Fibroblast of mammary gland (primary cell): ENCODE data around the gene GSTT2.

ENCODE experiments used
- DNase-seq: peaks from one replicate; pipeline ENCODE4 v3.0.0-alpha.2; 2010; ENCODE audit warnings: low read depth
- H3K4me3 ChIP-seq: 2 replicates; pipeline ENCODE4 v1.5.1; 2011; ENCODE audit warnings: low read depth, mild to moderate bottlenecking, low read length, moderate library complexity; ENCODE audit not compliant: control insufficient read depth
- TF ChIP-seq, protein P1 (sequence below): conservative IDR thresholded peaks from 2 replicates; pipeline ENCODE4 v1.5.1; 2011; ENCODE audit warnings: low read depth, low read length, inconsistent platforms; ENCODE audit not compliant: control insufficient read depth, insufficient read depth

The GSTT2 gene

DNA sequence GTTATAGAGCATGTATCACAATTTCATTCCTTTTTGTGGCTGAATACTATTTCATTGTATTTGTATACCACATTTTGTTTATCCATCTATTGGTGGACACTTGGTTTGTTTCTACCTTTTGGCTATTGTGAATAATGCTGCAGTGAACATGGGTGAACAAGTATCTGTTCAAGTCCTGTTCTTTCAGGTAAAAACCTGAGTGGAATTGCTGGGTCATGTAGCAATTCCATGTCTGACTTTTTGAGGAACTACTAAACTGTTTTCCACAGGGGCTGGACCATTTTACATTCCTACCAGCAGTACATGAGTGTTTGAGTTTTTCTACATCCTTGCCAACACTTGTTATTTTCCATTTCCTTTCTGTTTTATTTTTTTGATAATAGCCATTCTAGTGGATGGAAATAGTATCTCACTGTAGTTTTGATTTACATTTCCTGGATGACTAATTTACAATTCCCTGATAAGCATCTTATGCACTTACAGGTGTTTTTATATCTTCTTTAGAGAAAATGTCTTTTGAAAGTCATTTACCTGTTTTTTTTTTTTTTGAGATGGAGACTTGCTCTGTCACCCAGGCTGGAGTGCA, 43.4 kb downstream of the GSTT2 start:
- no peak for DNase-seq
- TF ChIP-seq, protein P1, sequence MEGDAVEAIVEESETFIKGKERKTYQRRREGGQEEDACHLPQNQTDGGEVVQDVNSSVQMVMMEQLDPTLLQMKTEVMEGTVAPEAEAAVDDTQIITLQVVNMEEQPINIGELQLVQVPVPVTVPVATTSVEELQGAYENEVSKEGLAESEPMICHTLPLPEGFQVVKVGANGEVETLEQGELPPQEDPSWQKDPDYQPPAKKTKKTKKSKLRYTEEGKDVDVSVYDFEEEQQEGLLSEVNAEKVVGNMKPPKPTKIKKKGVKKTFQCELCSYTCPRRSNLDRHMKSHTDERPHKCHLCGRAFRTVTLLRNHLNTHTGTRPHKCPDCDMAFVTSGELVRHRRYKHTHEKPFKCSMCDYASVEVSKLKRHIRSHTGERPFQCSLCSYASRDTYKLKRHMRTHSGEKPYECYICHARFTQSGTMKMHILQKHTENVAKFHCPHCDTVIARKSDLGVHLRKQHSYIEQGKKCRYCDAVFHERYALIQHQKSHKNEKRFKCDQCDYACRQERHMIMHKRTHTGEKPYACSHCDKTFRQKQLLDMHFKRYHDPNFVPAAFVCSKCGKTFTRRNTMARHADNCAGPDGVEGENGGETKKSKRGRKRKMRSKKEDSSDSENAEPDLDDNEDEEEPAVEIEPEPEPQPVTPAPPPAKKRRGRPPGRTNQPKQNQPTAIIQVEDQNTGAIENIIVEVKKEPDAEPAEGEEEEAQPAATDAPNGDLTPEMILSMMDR = no peak
- no peak overlapping the region for H3K4me3 ChIP-seq

DNA sequence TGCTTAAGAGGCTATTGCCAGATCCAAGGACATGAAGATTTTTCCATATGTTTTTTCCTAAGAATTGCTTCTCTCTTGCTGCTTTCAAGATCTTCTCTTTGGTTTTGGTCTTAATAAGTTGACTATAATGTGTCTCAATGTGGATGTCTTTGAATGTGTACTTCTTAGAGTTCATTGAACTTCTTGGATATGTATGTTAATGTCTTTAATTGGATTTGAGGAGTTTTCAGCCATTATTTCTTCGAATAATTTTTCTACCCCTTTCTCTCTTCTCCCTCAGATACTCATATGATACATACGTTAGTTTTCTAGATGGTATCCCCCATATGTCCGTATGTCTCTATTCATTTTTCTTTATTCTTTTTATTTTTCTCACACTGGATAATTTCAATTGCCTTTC, 44.4 kb downstream of the GSTT2 start:
- TF ChIP-seq, protein P1 = no peak
- DNase-seq = no peak
- H3K4me3 ChIP-seq = no peak overlapping the region

DNA sequence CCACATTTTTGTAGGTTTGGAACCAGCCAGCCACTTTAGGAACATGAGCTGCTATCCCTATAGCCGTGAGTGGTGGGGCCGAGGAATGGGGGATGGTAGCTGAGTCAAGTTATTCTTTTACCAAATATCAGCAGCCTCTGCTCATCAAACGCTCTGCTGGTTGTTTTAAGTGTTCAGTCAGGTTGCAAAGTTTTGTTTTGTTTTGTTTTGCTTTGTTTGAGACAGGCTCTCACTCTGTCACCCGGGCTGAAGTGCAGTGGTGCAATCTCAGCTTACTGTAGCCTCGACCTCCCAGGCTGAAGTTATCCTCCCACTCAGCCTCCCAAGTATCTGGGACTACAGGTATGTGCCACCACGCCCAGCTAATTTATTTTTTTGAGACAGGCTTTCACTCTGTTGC, 45.5 kb downstream of the GSTT2 start:
- no peak for DNase-seq
- TF ChIP-seq, protein P1 = no peak
- H3K4me3 ChIP-seq = no peak overlapping the region

DNA sequence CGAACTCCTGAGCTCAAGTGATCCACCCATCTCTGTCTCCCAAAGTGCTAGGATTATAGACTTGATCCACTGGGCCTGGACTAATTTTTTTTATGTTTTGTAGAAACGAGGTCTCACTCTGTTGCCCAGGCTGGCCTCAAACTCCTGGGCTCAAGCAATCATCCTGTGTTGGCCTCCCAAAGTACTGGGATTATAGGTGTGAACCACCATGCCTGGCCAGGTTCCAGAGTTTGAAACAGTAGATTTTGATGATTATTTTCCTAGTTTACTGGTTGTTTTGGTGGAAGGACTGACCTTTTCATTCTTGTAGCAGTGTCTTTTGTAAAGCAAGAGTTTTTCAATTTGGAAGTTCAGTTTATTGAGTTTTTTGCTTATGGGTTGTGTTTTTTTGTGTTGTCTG, 46.1 kb downstream of the GSTT2 start:
- DNase-seq = no peak
- no peak overlapping the region for H3K4me3 ChIP-seq
- TF ChIP-seq, protein P1 = no peak

DNA sequence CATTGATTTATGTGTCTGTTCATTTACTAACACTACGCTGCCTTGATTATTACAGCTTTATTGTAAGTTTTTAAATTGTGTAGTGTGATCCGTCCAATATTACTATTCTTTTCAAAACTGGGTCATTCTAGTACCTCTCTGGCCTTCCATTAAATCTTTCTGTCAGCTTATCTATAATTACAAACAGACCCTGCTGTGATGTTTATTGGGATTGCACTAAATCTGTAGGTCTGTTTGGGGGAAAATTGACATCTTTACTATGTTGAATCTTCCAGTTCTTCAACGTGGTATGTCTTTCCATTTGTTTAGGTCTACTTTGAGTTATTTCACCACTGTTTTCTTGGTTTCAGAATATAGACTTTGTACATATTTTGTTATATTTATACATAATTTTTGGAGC, 46.8 kb downstream of the GSTT2 start:
- H3K4me3 ChIP-seq = no peak overlapping the region
- TF ChIP-seq, protein P1 = no peak
- DNase-seq = no peak

DNA sequence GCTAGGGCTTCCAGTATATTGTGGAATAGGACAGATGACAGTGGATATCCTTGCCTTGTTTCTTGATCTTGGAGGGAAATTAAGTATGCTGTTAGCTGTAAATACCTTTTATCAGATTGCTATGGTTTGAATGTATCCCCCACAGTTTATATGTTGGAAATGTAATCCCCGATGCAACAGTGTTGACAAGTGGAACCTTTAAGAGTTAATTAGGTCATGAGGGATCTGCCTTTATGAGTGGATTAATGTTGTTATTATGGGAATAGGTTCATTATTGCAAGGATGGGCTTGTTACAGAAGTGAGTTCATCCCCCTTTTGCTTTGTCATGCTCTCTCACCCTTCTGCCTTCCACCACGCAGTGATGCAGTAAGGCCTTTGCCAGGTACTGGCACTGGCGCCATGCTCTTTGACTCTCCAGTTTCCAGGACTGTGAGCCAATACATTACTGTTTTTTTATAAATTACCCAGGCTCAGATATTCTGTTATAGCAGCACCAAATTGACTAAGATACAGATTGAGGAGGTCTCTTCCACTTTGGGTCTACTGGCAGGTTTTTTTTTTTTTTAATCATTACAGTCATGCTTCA, 47.5 kb downstream of the GSTT2 start:
- DNase-seq = peak; percentile 16
- no peak overlapping the region for H3K4me3 ChIP-seq
- TF ChIP-seq, protein P1 = no peak
